Mesenchymal stem cell (in vitro differentiated cells and primary cell): ENCODE results near the gene CENPA.
A peak's percentile ranks its signal among the peaks of the same experiment; 100 is the strongest.

ENCODE experiments used
- DNase-seq: peaks from one replicate; pipeline ENCODE4 v3.0.0-alpha.2; 2013
- H2AFZ ChIP-seq: one replicate; pipeline ENCODE4 v1.6.1; 2013; ENCODE audit warnings: low read depth, mild to moderate bottlenecking, control low read depth, inconsistent platforms, low read length, moderate library complexity
- H2AK5ac ChIP-seq: 2 replicates; pipeline ENCODE4 v1.6.1; 2013; ENCODE audit warnings: low read length, moderate library complexity, mild to moderate bottlenecking, inconsistent platforms; ENCODE audit not compliant: severe bottlenecking
- H2BK120ac ChIP-seq: one replicate; pipeline ENCODE4 v1.6.1; 2013; ENCODE audit warnings: low read depth, mild to moderate bottlenecking, inconsistent platforms, low read length, moderate library complexity
- H2BK12ac ChIP-seq, 2 experiments: one replicate each; pipeline ENCODE4 v1.6.1; 2013; ENCODE audit warnings: inconsistent platforms in 2 of 2, low read length in 2 of 2, mild to moderate bottlenecking in 2 of 2, moderate library complexity in 2 of 2, control low read depth in 1 of 2
- H2BK15ac ChIP-seq: one replicate; pipeline ENCODE4 v1.6.1; 2013; ENCODE audit warnings: mild to moderate bottlenecking, low read depth, inconsistent platforms; ENCODE audit not compliant: poor library complexity, severe bottlenecking
- H2BK5ac ChIP-seq: 2 replicates; pipeline ENCODE4 v1.6.1; 2013; ENCODE audit warnings: low read depth, mild to moderate bottlenecking, low read length, control low read depth, inconsistent platforms; ENCODE audit not compliant: poor library complexity, severe bottlenecking
- H3K14ac ChIP-seq, 2 experiments: one replicate each; pipeline ENCODE4 v1.6.1; 2013; ENCODE audit warnings: inconsistent platforms in 2 of 2, low read length in 2 of 2, control low read depth in 1 of 2, mild to moderate bottlenecking in 1 of 2, moderate library complexity in 1 of 2
- H3K18ac ChIP-seq, 2 experiments: one replicate each; pipeline ENCODE4 v1.6.1; 2013; ENCODE audit warnings: inconsistent platforms in 2 of 2, low read length in 2 of 2, control low read depth in 1 of 2, low read depth in 1 of 2, mild to moderate bottlenecking in 1 of 2
- H3K23ac ChIP-seq, 2 experiments: one replicate each; pipeline ENCODE4 v1.6.1; 2013; ENCODE audit warnings: inconsistent platforms in 2 of 2, low read length in 2 of 2, mild to moderate bottlenecking in 2 of 2, moderate library complexity in 2 of 2, control low read depth in 1 of 2
- H3K27ac ChIP-seq: 2 replicates; pipeline ENCODE4 v1.5.1; 2013; ENCODE audit warnings: mild to moderate bottlenecking, moderate library complexity, low read length, control low read depth, inconsistent platforms; ENCODE audit not compliant: poor library complexity, severe bottlenecking
- H3K27me3 ChIP-seq, 2 experiments: 2 replicates each; pipeline versions ENCODE4 v1.6.1 to v1.7.0; 2013; ENCODE audit warnings: low read length in 2 of 2, mild to moderate bottlenecking in 2 of 2, moderate library complexity in 2 of 2, control low read depth in 1 of 2, inconsistent platforms in 1 of 2; ENCODE audit not compliant: control insufficient read depth in 1 of 2, insufficient read depth in 1 of 2
- H3K36me3 ChIP-seq, 2 experiments: 2 replicates each; pipeline versions ENCODE4 v1.6.1 to v1.7.0; 2013; ENCODE audit warnings: low read length in 2 of 2, control low read depth in 1 of 2, inconsistent platforms in 1 of 2, low read depth in 1 of 2, mild to moderate bottlenecking in 1 of 2; ENCODE audit not compliant: insufficient read depth in 2 of 2, control insufficient read depth in 1 of 2
- H3K4ac ChIP-seq, 2 experiments: one replicate each; pipeline ENCODE4 v1.6.1; 2013; ENCODE audit warnings: inconsistent platforms in 2 of 2, low read length in 2 of 2, mild to moderate bottlenecking in 2 of 2, moderate library complexity in 2 of 2, control low read depth in 1 of 2, low read depth in 1 of 2
- H3K4me1 ChIP-seq: 2 replicates; pipeline ENCODE4 v1.6.1; 2013; ENCODE audit warnings: low read depth, low read length, control low read depth; ENCODE audit not compliant: control insufficient read depth, insufficient read depth
- H3K4me2 ChIP-seq: 2 replicates; pipeline ENCODE4 v1.6.1; 2013; ENCODE audit warnings: low read length, mild to moderate bottlenecking, inconsistent platforms; ENCODE audit not compliant: poor library complexity, severe bottlenecking
- H3K4me3 ChIP-seq, 2 experiments: 2 replicates each; pipeline versions ENCODE4 v1.5.1 to v1.7.0; 2013; ENCODE audit warnings: low read length in 2 of 2, mild to moderate bottlenecking in 2 of 2, control low read depth in 1 of 2, low read depth in 1 of 2; ENCODE audit not compliant: insufficient read depth in 1 of 2
- H3K79me1 ChIP-seq: replicated peaks from 2 replicates; pipeline ENCODE4 v1.6.1; 2013; ENCODE audit warnings: mild to moderate bottlenecking, control low read depth, low read length, inconsistent platforms; ENCODE audit not compliant: poor library complexity, severe bottlenecking
- H3K9ac ChIP-seq: 2 replicates; pipeline ENCODE4 v1.7.0; 2013; ENCODE audit warnings: mild to moderate bottlenecking, low read length, moderate library complexity
- H3K9me3 ChIP-seq: 2 replicates; pipeline ENCODE4 v1.7.0; 2013; ENCODE audit warnings: mild to moderate bottlenecking, low read length; ENCODE audit not compliant: control insufficient read depth
- H4K8ac ChIP-seq: one replicate; pipeline ENCODE4 v1.6.1; 2013; ENCODE audit warnings: inconsistent platforms, mild to moderate bottlenecking, low read length, moderate library complexity
- H4K91ac ChIP-seq: one replicate; pipeline ENCODE4 v1.6.1; 2013; ENCODE audit warnings: mild to moderate bottlenecking, low read length, inconsistent platforms
- WGBS: methylation state at CpG from one replicate; pipeline ENCODE4 v1.1.7; 2013; ENCODE audit warnings: mixed read lengths; 5-methylcytosine and 5-hydroxymethylcytosine counted together

Gene CENPA

GRCh38 chr2:26809876-26810577 lies 24.2 kb downstream of the CENPA start:
- H3K14ac ChIP-seq: no peak overlapping the region
- H3K9ac ChIP-seq: no peak overlapping the region
- H3K27ac ChIP-seq: no peak overlapping the region
- H3K18ac ChIP-seq: no peak overlapping the region
- H2AFZ ChIP-seq: no peak overlapping the region
- H4K8ac ChIP-seq: no peak overlapping the region
- no peak for DNase-seq
- no peaks in the 10 kb centered on the region for H3K79me1 ChIP-seq
- no peak overlapping the region for H2BK5ac ChIP-seq
- H2BK15ac ChIP-seq: no peak overlapping the region
- peaks cover 33 to 35% of the 10 kb centered on the region in 2 experiments for H3K27me3 ChIP-seq
- H3K4me1 ChIP-seq: peaks cover 4% of the 10 kb centered on the region
- H3K4me2 ChIP-seq: no peak overlapping the region
- H2BK12ac ChIP-seq: no peak overlapping the region
- no peak overlapping the region for H3K23ac ChIP-seq
- no peak overlapping the region for H3K4me3 ChIP-seq
- H4K91ac ChIP-seq: no peak overlapping the region
- no peaks in the 10 kb centered on the region for H3K36me3 ChIP-seq
- WGBS: 80% methylated on average over 6 of the region's 6 CpGs
- H2AK5ac ChIP-seq: no peak overlapping the region
- H2BK120ac ChIP-seq: no peak overlapping the region
- no peak overlapping the region for H3K4ac ChIP-seq
- H3K9me3 ChIP-seq: no peaks in the 10 kb centered on the region

DNA sequence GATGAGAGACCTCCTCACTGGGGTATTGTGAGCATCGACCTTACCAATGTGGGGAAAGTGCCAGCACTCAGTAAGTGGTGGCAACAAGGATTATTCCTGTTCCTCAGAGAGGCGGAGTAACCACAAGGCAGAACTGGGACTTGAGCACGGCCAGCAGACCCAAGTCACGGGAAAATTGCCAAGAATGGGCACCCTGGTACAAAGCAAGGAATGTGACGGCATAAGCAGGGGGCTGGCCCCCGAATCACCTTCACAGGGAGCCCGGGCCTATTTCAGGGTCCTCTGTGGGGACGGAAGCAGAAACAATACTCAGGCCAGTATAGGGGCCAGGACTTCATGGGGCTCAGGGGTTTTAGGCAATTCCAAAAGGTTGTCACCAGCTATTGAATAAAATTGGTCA lies 25.4 kb downstream of the CENPA start:
- H3K18ac ChIP-seq: no peak overlapping the region
- no peak overlapping the region for H2AK5ac ChIP-seq
- H3K23ac ChIP-seq: no peak overlapping the region
- H3K14ac ChIP-seq: no peak overlapping the region
- H2BK5ac ChIP-seq: no peak overlapping the region
- H3K4ac ChIP-seq: no peak overlapping the region
- peaks cover 3% of the 10 kb centered on the region for H3K4me1 ChIP-seq
- H4K8ac ChIP-seq: no peak overlapping the region
- peaks cover 33 to 35% of the 10 kb centered on the region in 2 experiments for H3K27me3 ChIP-seq
- no peak overlapping the region for H3K4me3 ChIP-seq
- no peak overlapping the region for H2BK12ac ChIP-seq
- H3K9me3 ChIP-seq: no peaks in the 10 kb centered on the region
- H2AFZ ChIP-seq: no peak overlapping the region
- H2BK120ac ChIP-seq: no peak overlapping the region
- H3K27ac ChIP-seq: no peak overlapping the region
- WGBS: 79% methylated on average over 8 of the region's 8 CpGs
- no peak for DNase-seq
- no peak overlapping the region for H2BK15ac ChIP-seq
- no peak overlapping the region for H3K4me2 ChIP-seq
- no peaks in the 10 kb centered on the region for H3K79me1 ChIP-seq
- no peaks in the 10 kb centered on the region for H3K36me3 ChIP-seq
- no peak overlapping the region for H3K9ac ChIP-seq
- no peak overlapping the region for H4K91ac ChIP-seq

- no peak overlapping the region for H2BK120ac ChIP-seq
- H3K79me1 ChIP-seq: no peaks in the 10 kb centered on the region
- H3K4me1 ChIP-seq: peaks cover 3% of the 10 kb centered on the region
- H3K14ac ChIP-seq: no peak overlapping the region
- H3K18ac ChIP-seq: no peak overlapping the region
- 88% methylated on average over 14 of the region's 14 CpGs for WGBS
- H3K4ac ChIP-seq: no peak overlapping the region
- H3K4me2 ChIP-seq: no peak overlapping the region
- H3K9me3 ChIP-seq: no peaks in the 10 kb centered on the region
- H4K91ac ChIP-seq: no peak overlapping the region
- no peak overlapping the region for H2AK5ac ChIP-seq
- H2BK5ac ChIP-seq: no peak overlapping the region
- peak overlapping the region in 1 of 2 experiments; percentile 68 for H3K23ac ChIP-seq
- H3K27me3 ChIP-seq: peaks cover 35 to 41% of the 10 kb centered on the region in 2 experiments
- H3K27ac ChIP-seq: no peak overlapping the region
- H2BK12ac ChIP-seq: no peak overlapping the region
- no peaks in the 10 kb centered on the region for H3K36me3 ChIP-seq
- H2AFZ ChIP-seq: no peak overlapping the region
- H3K4me3 ChIP-seq: no peak overlapping the region
- no peak overlapping the region for H4K8ac ChIP-seq
- no peak overlapping the region for H3K9ac ChIP-seq
- no peak overlapping the region for H2BK15ac ChIP-seq
- no peak for DNase-seq
These were observed 26.2 kb downstream of the CENPA start for GRCh38 chr2:26811791-26812694.

GRCh38 chr2:26812731-26813130 lies 26.9 kb downstream of the CENPA start:
- 87% methylated on average over 3 of the region's 3 CpGs for WGBS
- H3K14ac ChIP-seq: no peak overlapping the region
- H4K91ac ChIP-seq: no peak overlapping the region
- no peaks in the 10 kb centered on the region for H3K36me3 ChIP-seq
- no peak overlapping the region for H2BK5ac ChIP-seq
- H2AFZ ChIP-seq: no peak overlapping the region
- no peak overlapping the region for H3K4me3 ChIP-seq
- H3K4me2 ChIP-seq: no peak overlapping the region
- H3K9ac ChIP-seq: no peak overlapping the region
- no peaks in the 10 kb centered on the region for H3K79me1 ChIP-seq
- no peak overlapping the region for H3K4ac ChIP-seq
- peaks cover 2% of the 10 kb centered on the region for H3K4me1 ChIP-seq
- no peak overlapping the region for H2BK12ac ChIP-seq
- no peak overlapping the region for H2AK5ac ChIP-seq
- H3K27ac ChIP-seq: no peak overlapping the region
- DNase-seq: no peak
- H3K9me3 ChIP-seq: no peaks in the 10 kb centered on the region
- peaks cover 35 to 44% of the 10 kb centered on the region in 2 experiments for H3K27me3 ChIP-seq
- no peak overlapping the region for H4K8ac ChIP-seq
- no peak overlapping the region for H2BK120ac ChIP-seq
- no peak overlapping the region for H3K23ac ChIP-seq
- H3K18ac ChIP-seq: no peak overlapping the region
- H2BK15ac ChIP-seq: no peak overlapping the region
